BJ (cell line): Measurements from ENCODE around the gene CLEC6A. TPM values are rescaled to one million over a fixed set of nuclear protein-coding genes. Genes with fewer than 3 reads are reported as not detected.

ENCODE experiments used
- polyA plus RNA-seq: library from polyadenylated mRNA; depleted of rRNA; stranded (reverse); fragments of >200 nt; gene quantifications from 2 replicates; pipeline ENCODE4 v1.2.3, GENCODE V29; 2011; rRNA removed
- small RNA-seq: library from RNA; depleted of rRNA; stranded (forward); fragments of <200 nt; gene quantifications from one replicate; pipeline ENCODE3, GENCODE V24; 2012; ENCODE audit warnings: low replicate concordance, low read depth; ENCODE audit not compliant: insufficient read length

Gene CLEC6A
- polyA plus RNA-seq, 1 experiment = not detected

Small RNA genes lying within 50 kb of the gene (small RNA-seq; reads per million reads assigned to genes)
- not detected for gene RNU6-275P

Other genes starting within 250 kb of the CLEC6A start
- gene FAM90A1, start 228.3 kb upstream of the CLEC6A start, polyA plus RNA-seq = 0.20 and 0.22 TPM in 2 replicates
- not detected in 2 replicates for gene CLEC4D, start 57.5 kb downstream of the CLEC6A start, polyA plus RNA-seq
- gene CLEC4E, start 84.9 kb downstream of the CLEC6A start, polyA plus RNA-seq = not detected in 2 replicates
- gene AICDA, start 156.9 kb downstream of the CLEC6A start, polyA plus RNA-seq = not detected in 2 replicates
- gene MFAP5, start 206.9 kb downstream of the CLEC6A start, polyA plus RNA-seq = 172 and 174 TPM in 2 replicates
- 9.7 and 17.4 TPM in 2 replicates for gene RIMKLB, start 242.0 kb downstream of the CLEC6A start, polyA plus RNA-seq